K562 (cell line): Measurements from ENCODE around the gene DDX39A. TPM values are rescaled to one million over a fixed set of nuclear protein-coding genes. Genes with fewer than 3 reads are reported as not detected.

Experiments
- ATAC-seq: fragments of 200-7000 bp; cut with Tn5 transposase; 3 replicates; pipeline ENCODE4 v1.9.1; 2020; ENCODE audit warnings: moderate library complexity
- BruUV-seq: library from RNA; stranded (reverse); fragments of 400-500 nt; replicated peaks from 2 replicates; lab custom pipeline; 2021; lab: Mats Ljungman, UMichigan
- CTCF ChIA-PET: fragments of 300-600 bp; formaldehyde crosslinking; extraction: SDS; loops from one replicate; lab custom pipeline; 2021; ENCODE audit warnings: low intra/inter-chr PET ratio; lab: Yijun Ruan, JAX
- POLR2A ChIA-PET: fragments of 300-600, 350-650 bp; sonication (Branson Sonifier 250); formaldehyde crosslinking; extraction: SDS; loops from one replicate; lab custom pipeline; 2021; ENCODE audit warnings: antibody characterized with exemption, inconsistent platforms; lab: Yijun Ruan, JAX
- DNase-seq, 4 experiments: peaks; one replicate each; pipeline versions ENCODE4 v3.0.0 to v3.0.0-alpha.2; 2011 to 2018; ENCODE audit warnings: low spot score in 3 of 4, mixed read lengths in 3 of 4; ENCODE audit errors: extremely low read depth in 1 of 4
- FAIRE-seq: peaks from 2 replicates; lab custom pipeline; 2011; peaks lifted over from hg19 to GRCh38; lab: Jason Lieb, UNC
- H2AFZ ChIP-seq: 2 replicates; pipeline ENCODE4 v1.6.0; 2011; ENCODE audit warnings: low read depth, low read length, control low read depth, inconsistent platforms
- H3K27ac ChIP-seq: fragments of 200-600 bp; 3 replicates; pipeline ENCODE4 v1.8.0; 2011; ENCODE audit warnings: low read depth, mild to moderate bottlenecking, control low read depth, inconsistent platforms, low read length, moderate library complexity, mixed read lengths; ENCODE audit errors: extremely low read depth
- H3K27me3 ChIP-seq, 2 experiments: fragments of 300-600 bp in 1 of 2; 2 replicates in 1 of 2; 3 replicates in 1 of 2; pipeline versions ENCODE4 v1.6.0 to v1.8.0; 2011; ENCODE audit warnings: inconsistent platforms in 2 of 2, low read length in 2 of 2, mild to moderate bottlenecking in 1 of 2, mixed read lengths in 1 of 2, moderate library complexity in 1 of 2; ENCODE audit not compliant: control insufficient read depth in 2 of 2, insufficient read depth in 2 of 2
- H3K36me3 ChIP-seq: fragments of 300-600 bp; 3 replicates; pipeline ENCODE4 v1.8.0; 2011; ENCODE audit warnings: mild to moderate bottlenecking, low read length, inconsistent platforms; ENCODE audit not compliant: control insufficient read depth, insufficient read depth
- H3K4me1 ChIP-seq, 2 experiments: fragments of 200-600 bp in 1 of 2; replicated peaks in 1 of 2; 2 replicates in 1 of 2; 3 replicates in 1 of 2; pipeline versions ENCODE4 v1.5.1 to v1.8.0; 2011; ENCODE audit warnings: inconsistent platforms in 2 of 2, low read length in 2 of 2, mild to moderate bottlenecking in 1 of 2, mixed read lengths in 1 of 2, moderate library complexity in 1 of 2; ENCODE audit not compliant: control insufficient read depth in 2 of 2, insufficient read depth in 2 of 2
- H3K4me2 ChIP-seq: 2 replicates; pipeline ENCODE4 v1.6.1; 2011; ENCODE audit warnings: low read length, control low read depth, inconsistent platforms, mixed read lengths; ENCODE audit not compliant: insufficient read depth
- H3K4me3 ChIP-seq: fragments of 200-600 bp; sonication (generic), shearing (Covaris generic); 2 replicates; pipeline ENCODE4 v1.5.1; 2016; ENCODE audit warnings: control low read depth, inconsistent platforms
- H3K79me2 ChIP-seq: fragments of 200-600 bp; 3 replicates; pipeline ENCODE4 v1.8.0; 2011; ENCODE audit warnings: low read length, inconsistent platforms; ENCODE audit not compliant: control insufficient read depth, insufficient read depth
- H3K9ac ChIP-seq, 2 experiments: 2 replicates each; pipeline versions ENCODE4 v1.6.0 to v1.6.1; 2011; ENCODE audit warnings: low read depth in 2 of 2, low read length in 2 of 2, control low read depth in 1 of 2, inconsistent platforms in 1 of 2, mild to moderate bottlenecking in 1 of 2, mixed read lengths in 1 of 2; ENCODE audit not compliant: insufficient read depth in 1 of 2
- H3K9me1 ChIP-seq: one replicate; pipeline ENCODE4 v1.6.0; 2011; ENCODE audit warnings: inconsistent platforms, mild to moderate bottlenecking, low read length, moderate library complexity; ENCODE audit not compliant: control insufficient read depth, insufficient read depth
- H3K9me3 ChIP-seq: replicated peaks from 2 replicates; pipeline ENCODE4 v1.5.1; 2011; ENCODE audit warnings: low read depth, low read length, inconsistent platforms; ENCODE audit not compliant: control insufficient read depth, insufficient read depth
- H4K20me1 ChIP-seq: replicated peaks from 2 replicates; pipeline ENCODE4 v1.6.1; 2011; ENCODE audit warnings: low read length, inconsistent platforms, mixed read lengths; ENCODE audit not compliant: control insufficient read depth, insufficient read depth
- BHLHE40 ChIP-seq: IDR thresholded peaks from 2 replicates; pipeline ENCODE4 v1.6.1; 2011; ENCODE audit warnings: low read length, improper control_type of control experiment
- BRD4 ChIP-seq: fragments of 200-600 bp; sonication (generic); IDR thresholded peaks from 2 replicates; pipeline ENCODE4 v1.6.1; 2017; ENCODE audit warnings: inconsistent platforms
- CCNT2 ChIP-seq: IDR thresholded peaks from 2 replicates; pipeline ENCODE4 v1.6.1; 2011; ENCODE audit warnings: borderline replicate concordance, low read depth, mild to moderate bottlenecking, moderate library complexity, mixed read lengths, low read length; ENCODE audit not compliant: insufficient read length; ENCODE audit errors: extremely low read depth
- HDGF ChIP-seq: fragments of 450-650 bp; IDR thresholded peaks from 2 replicates; pipeline ENCODE4 v1.6.1; 2016
- HMGN3 ChIP-seq: IDR thresholded peaks from 2 replicates; pipeline ENCODE4 v1.6.1; 2011; ENCODE audit warnings: borderline replicate concordance, low read depth, mild to moderate bottlenecking, mixed read lengths, low read length; ENCODE audit not compliant: insufficient read length; ENCODE audit errors: extremely low read depth
- NCOR1 ChIP-seq: fragments of 450-650 bp; IDR thresholded peaks from 2 replicates; pipeline ENCODE4 v1.6.1; 2016; ENCODE audit warnings: mild to moderate bottlenecking, moderate library complexity
- POLR2G ChIP-seq: fragments of 200-400 bp; formaldehyde crosslinking; IDR thresholded peaks from 2 replicates; pipeline ENCODE4 v1.6.1; 2017; ENCODE audit warnings: low read depth, mild to moderate bottlenecking, antibody characterized with exemption, low read length, moderate library complexity
- SAP30 ChIP-seq: fragments of 200-600 bp; sonication (generic); IDR thresholded peaks from 2 replicates; pipeline ENCODE4 v1.6.1; 2012; ENCODE audit warnings: borderline replicate concordance, low read depth, mild to moderate bottlenecking, moderate library complexity, low read length, control low read depth, inconsistent platforms; ENCODE audit not compliant: insufficient read depth, poor library complexity, severe bottlenecking
- TEAD4 ChIP-seq, 2 experiments: sonication (generic) in 1 of 2; formaldehyde crosslinking in 1 of 2; IDR thresholded peaks; 2 replicates each; pipeline versions ENCODE4 v1.6.1 to v1.8.0; 2012 to 2022; ENCODE audit warnings: borderline replicate concordance in 1 of 2, inconsistent platforms in 1 of 2, low read length in 1 of 2, mild to moderate bottlenecking in 1 of 2, missing genetic modification reagents in 1 of 2
- ZFX ChIP-seq: sonication (generic); formaldehyde crosslinking; IDR thresholded peaks from 2 replicates; pipeline ENCODE4 v1.8.0; 2022; ENCODE audit warnings: mild to moderate bottlenecking, missing genetic modification reagents, moderate library complexity
- WGBS: fragments of 100-300 bp; shearing (Covaris generic); methylation state at CpG from one replicate; pipeline ENCODE4 v1.1.6; 2016; ENCODE audit warnings: low coverage, mixed read lengths; ENCODE audit not compliant: insufficient coverage; ENCODE audit errors: missing lambda C conversion rate; 5-methylcytosine and 5-hydroxymethylcytosine counted together
- in situ Hi-C: fragments of 300-500 bp; cut with MboI; formaldehyde crosslinking; loops from 4 replicates; pipeline ENCODE4 v1.15.0; 2018; ENCODE audit warnings: inconsistent platforms, mixed read lengths
- intact Hi-C: fragments of 100-400 bp; cut with micrococcal nuclease; formaldehyde crosslinking; loops from 2 replicates; pipeline ENCODE4 v1.14.2; 2022
- polyA plus RNA-seq, 8 experiments: library from polyadenylated mRNA; depleted of rRNA in 4 of 8; stranded (reverse) in 5 of 8; unstranded in 3 of 8; fragments of >200 nt; fragmentation: Nextera tagmentation in 2 of 8; fragmentation: Illumina TruSeq in 1 of 8; extraction: Ambion mirVana in 2 of 8; extraction: Trizol in 1 of 8; gene quantifications; 2 replicates each; pipeline versions ENCODE4 v1.2.1 to v1.2.3, GENCODE V29; 2011 to 2014; ENCODE audit warnings: inconsistent platforms in 1 of 8, missing spikeins in 1 of 8
- total RNA-seq, 7 experiments: library from RNA; depleted of rRNA in 6 of 7; stranded (reverse); fragments of >200 nt in 6 of 7; fragmentation: Illumina TruSeq in 2 of 7; extraction: Trizol in 2 of 7; gene quantifications; 2 replicates each; pipeline versions ENCODE4 v1.2.1 to v1.2.3, GENCODE V29; 2011 to 2021; ENCODE audit warnings: low replicate concordance in 1 of 7
- TF ChIP-seq, protein P1 (sequence below): fragments of 450-650 bp; IDR thresholded peaks from 2 replicates; pipeline ENCODE4 v1.7.0; 2016; ENCODE audit warnings: borderline replicate concordance
- TF ChIP-seq, protein P2 (sequence below): sonication (generic); formaldehyde crosslinking; IDR thresholded peaks from 2 replicates; pipeline ENCODE4 v1.8.0; 2022; ENCODE audit warnings: mild to moderate bottlenecking, missing genetic modification reagents

The DDX39A gene
- total and polyA plus RNA-seq, 9 of the 15 experiments (the other 6 are each of a cell fraction or from before 2014, with no cell fraction given), result 90.3 to 250 (median 188) TPM

DNA sequence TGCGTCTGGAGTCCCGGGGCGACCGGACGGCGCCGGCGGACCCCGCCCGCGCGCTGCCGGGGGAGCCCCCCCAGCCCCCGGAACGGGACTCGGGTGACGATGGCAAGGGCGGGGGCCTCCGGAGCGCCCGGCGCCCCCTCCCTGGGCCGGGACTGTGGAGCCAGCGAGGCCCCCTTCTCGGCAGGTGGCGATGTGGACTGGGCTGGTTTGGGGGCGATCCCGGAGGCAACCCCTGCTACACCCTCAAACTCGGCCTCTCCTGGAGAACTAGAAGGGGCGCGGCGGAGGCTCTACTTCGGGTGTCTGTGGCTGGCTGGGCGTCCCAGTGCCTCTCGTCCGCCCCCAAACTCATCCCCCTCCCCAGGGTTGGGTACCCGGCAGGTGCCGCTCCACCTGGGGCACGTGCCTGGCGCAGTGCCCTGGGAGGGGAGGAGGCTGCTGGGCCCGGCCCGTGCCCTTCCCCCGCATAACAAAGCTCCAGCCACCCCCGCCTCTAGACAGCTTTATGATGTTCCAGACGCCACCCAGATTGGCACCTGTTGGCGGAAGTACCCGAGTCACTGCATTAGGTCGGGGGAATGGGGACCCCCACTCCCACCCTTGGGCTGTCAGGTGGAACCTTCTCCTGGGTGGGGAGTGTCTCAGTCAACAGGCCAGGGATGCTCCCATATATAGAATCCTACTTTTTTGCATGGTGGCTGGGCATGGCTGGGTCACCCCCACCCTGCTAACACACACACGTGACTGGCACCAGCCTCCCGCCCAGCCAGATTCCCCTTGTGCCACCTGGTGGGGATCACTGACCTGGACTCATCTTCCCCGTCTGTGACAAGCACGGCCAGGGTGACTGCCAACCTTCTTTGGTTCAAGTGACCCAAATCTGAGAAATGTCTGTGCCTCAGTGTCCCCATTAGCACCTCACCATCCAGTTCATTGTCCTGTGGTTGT is 14.7 kb upstream of the DDX39A start:
- intact Hi-C loops, result loop anchor here (5.0 to 10.0 kb wide), 2 partner anchors 33 to 121 kb away; no protein-coding TSS in a partner anchor
- peak overlapping the region; percentile 66 for H2AFZ ChIP-seq
- in situ Hi-C loops, result no loop called here
- H3K9me1 ChIP-seq, result no peaks in the 10 kb centered on the region
- CTCF ChIA-PET, result interaction anchor here (0.6 to 0.8 kb wide), 2 partner anchors 53 to 184 kb away, joined by 3 to 5 read pairs; no protein-coding TSS in a partner anchor
- BruUV-seq, result TSS peak; percentile 38
- FAIRE-seq (no peak), DNase-seq (no peak), ATAC-seq (no peak; the same call in 2 of the 3 replicates)
- H3K4me1 ChIP-seq, result peaks cover 17 to 51% of the 10 kb centered on the region in 2 experiments; a peak in 4 of 5 replicates
- peaks cover 14% of the 10 kb centered on the region; the same call in 2 of the 3 replicates for H3K36me3 ChIP-seq
- H3K9ac ChIP-seq, result peak overlapping the region; percentile 76 to 94
- POLR2A ChIA-PET, result interaction anchor here (1.0 kb wide), 2 partner anchors 31 to 297 kb away, joined by 3 read pairs; no protein-coding TSS in a partner anchor
- H3K4me2 ChIP-seq, result peak overlapping the region; percentile 89
- no peaks in the 10 kb centered on the region; the same call in 1 of the 2 replicates for H4K20me1 ChIP-seq
- peak overlapping the region; percentile 83 for H3K27ac ChIP-seq
- H3K4me3 ChIP-seq, result peak overlapping the region; percentile 81
- H3K27me3 ChIP-seq, result no peaks in the 10 kb centered on the region
- peaks cover 51% of the 10 kb centered on the region for H3K79me2 ChIP-seq
- H3K9me3 ChIP-seq, result no peaks in the 10 kb centered on the region
- 6% methylated on average over 35 of the region's 52 CpGs for WGBS
- TF ChIP-seq CCNT2 (peak; percentile 44), HMGN3 (peak; percentile 72), TEAD4 (IDR thresholded peaks at IDR 0.05; ENCODE audit: low read length) (no peak), TEAD4 (CRISPR knock-in tag; IDR thresholded peaks at IDR 0.05; ENCODE audit: borderline replicate concordance) (0 out of 2 replicates have a peak, but pooled peaks have one; percentile 18), NCOR1 (no peak), ZFX (0 out of 2 replicates have a peak, but pooled peaks have one; percentile 3), HDGF (no peak), SAP30 (peak; percentile 43), POLR2G (peak; percentile 42; the same call in 1 of the 2 replicates), BRD4 (0 out of 2 replicates have a peak, but pooled peaks have one; percentile 9), BHLHE40 (peak; percentile 91)
- TF ChIP-seq, protein P1, sequence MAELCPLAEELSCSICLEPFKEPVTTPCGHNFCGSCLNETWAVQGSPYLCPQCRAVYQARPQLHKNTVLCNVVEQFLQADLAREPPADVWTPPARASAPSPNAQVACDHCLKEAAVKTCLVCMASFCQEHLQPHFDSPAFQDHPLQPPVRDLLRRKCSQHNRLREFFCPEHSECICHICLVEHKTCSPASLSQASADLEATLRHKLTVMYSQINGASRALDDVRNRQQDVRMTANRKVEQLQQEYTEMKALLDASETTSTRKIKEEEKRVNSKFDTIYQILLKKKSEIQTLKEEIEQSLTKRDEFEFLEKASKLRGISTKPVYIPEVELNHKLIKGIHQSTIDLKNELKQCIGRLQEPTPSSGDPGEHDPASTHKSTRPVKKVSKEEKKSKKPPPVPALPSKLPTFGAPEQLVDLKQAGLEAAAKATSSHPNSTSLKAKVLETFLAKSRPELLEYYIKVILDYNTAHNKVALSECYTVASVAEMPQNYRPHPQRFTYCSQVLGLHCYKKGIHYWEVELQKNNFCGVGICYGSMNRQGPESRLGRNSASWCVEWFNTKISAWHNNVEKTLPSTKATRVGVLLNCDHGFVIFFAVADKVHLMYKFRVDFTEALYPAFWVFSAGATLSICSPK, result no peak
- TF ChIP-seq, protein P2, sequence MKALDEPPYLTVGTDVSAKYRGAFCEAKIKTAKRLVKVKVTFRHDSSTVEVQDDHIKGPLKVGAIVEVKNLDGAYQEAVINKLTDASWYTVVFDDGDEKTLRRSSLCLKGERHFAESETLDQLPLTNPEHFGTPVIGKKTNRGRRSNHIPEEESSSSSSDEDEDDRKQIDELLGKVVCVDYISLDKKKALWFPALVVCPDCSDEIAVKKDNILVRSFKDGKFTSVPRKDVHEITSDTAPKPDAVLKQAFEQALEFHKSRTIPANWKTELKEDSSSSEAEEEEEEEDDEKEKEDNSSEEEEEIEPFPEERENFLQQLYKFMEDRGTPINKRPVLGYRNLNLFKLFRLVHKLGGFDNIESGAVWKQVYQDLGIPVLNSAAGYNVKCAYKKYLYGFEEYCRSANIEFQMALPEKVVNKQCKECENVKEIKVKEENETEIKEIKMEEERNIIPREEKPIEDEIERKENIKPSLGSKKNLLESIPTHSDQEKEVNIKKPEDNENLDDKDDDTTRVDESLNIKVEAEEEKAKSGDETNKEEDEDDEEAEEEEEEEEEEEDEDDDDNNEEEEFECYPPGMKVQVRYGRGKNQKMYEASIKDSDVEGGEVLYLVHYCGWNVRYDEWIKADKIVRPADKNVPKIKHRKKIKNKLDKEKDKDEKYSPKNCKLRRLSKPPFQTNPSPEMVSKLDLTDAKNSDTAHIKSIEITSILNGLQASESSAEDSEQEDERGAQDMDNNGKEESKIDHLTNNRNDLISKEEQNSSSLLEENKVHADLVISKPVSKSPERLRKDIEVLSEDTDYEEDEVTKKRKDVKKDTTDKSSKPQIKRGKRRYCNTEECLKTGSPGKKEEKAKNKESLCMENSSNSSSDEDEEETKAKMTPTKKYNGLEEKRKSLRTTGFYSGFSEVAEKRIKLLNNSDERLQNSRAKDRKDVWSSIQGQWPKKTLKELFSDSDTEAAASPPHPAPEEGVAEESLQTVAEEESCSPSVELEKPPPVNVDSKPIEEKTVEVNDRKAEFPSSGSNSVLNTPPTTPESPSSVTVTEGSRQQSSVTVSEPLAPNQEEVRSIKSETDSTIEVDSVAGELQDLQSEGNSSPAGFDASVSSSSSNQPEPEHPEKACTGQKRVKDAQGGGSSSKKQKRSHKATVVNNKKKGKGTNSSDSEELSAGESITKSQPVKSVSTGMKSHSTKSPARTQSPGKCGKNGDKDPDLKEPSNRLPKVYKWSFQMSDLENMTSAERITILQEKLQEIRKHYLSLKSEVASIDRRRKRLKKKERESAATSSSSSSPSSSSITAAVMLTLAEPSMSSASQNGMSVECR, result 0 out of 2 replicates have a peak, but pooled peaks have one; percentile 17
